Cerebellar cortex (tissue), 1 donor: ENCODE results near the gene GFRA3.
"Not testable (repeated sequence)": the region's sequence is repeated elsewhere in the genome, so short reads cannot be mapped to it uniquely, and the experiment has no call there.

Source experiments
- DNase-seq: peaks from one replicate; pipeline ENCODE4 v3.0.0-alpha.2; 2015; ENCODE audit warnings: low spot score

The GFRA3 gene

DNA sequence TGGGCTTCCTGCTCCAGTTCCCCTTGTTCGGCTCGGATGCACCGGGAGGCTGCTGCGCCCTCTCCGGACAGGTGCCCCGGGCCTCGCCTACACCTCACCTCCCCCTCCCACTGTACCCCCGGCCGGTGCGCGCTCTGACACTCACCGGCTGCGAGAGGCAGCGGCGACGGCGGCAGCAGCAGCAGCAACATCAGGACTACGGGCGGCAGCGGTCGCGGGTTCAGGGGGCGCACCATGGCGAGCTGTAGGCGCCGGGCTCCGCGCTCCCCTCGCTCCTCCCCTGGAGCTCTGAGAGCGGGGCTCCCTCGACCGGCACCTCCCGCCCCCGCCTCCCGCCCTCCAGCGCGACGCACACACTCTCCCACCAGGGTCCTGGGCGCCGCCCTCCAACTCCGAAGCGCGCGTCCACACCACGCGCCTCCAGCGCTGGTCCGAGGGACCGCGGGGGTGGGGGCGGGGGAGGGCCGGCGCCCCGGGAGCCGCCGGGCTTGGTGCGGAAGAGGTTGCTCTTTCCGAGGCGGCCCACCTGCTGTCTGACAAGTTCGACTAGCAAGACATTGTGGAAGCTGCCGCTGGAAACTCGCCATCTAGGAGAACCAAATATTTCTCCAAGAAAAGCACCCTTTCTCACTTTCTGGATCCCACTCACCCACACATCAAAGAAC, at the start of gene GFRA3:
TSS of gene GFRA3 (minus strand) at position 433 of the 665 bp plus-strand sequence. CDS start at position 236, 197 bp downstream.
- peak; percentile 23 for DNase-seq

- DNase-seq: not testable (repeated sequence)
Observed at GRCh38 chr5:138318211-138318610, 43.8 kb upstream of the GFRA3 start.

- DNase-seq: no peak
Observed at GRCh38 chr5:138316355-138316754, 41.9 kb upstream of the GFRA3 start.

DNA sequence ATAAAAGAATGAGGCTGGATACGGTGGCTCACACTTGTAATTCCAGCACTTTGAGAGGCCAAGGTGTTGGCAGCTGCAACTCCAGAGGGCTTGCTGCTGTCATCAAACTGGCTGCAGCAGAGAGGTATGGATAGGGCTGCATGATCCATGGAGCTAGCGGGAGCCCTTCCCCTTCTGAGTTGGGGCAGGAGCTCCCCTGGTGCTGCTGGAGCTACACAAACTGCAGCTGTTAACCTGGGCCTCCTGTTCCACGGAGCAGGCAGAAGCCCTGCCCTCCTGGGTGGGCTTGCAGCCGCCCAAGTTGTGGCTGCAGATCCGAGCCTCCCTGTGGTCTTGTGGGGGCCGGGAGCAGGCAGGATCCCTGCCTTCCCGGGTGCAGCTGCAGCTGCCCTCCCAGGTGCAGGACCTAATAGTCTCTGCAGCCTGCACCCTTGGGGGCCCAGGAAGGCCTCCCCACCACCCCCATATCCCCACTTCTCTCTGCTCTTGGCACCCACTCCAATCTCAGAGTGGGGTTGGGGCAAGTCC, 41.4 kb upstream of the GFRA3 start:
- DNase-seq: no peak

DNA sequence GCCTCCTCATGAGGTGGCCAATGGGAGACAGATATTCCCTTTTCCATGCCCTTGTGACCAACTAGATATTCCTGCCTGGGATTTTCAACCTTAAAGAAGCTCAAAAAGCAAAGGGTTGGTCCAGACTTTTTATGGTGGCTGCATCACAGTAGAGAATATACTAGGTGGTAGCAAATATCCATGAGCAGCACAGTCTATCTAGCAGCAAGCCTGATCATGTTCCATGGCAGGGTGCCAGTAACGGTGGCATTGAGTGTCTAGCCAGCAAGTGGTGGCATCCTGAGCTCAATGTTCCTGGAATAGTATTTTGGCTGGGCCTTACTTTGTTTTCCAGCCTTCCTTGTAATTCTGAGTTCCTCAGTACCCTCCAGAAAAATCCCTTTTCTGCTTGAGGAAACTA, 31.4 kb upstream of the GFRA3 start:
- DNase-seq: peak; percentile 94

DNA sequence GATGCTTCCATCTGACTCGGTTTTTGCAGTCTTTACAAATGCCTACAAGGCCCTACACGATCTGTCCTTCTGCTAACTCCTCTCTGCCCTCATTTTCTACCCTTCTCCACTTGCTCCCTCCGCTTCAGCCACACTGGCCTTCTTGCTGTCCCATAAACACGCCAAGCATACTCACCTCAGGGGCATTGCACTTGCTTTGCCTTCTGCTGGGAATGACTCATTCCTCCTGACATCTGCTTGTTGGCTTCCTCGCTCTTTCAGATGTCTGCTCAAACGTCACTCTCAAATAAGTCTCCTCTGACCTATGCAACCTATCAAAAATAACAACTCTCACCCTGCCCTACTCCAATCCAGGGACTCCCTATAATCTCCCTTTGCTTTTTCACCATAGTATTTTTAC, 29.0 kb upstream of the GFRA3 start:
- peak; percentile 49 for DNase-seq

GRCh38 chr5:138289296-138289695, 14.9 kb upstream of the GFRA3 start:
- DNase-seq: peak; percentile 98

GRCh38 chr5:138287246-138287645, 12.8 kb upstream of the GFRA3 start:
- DNase-seq: no peak

DNA sequence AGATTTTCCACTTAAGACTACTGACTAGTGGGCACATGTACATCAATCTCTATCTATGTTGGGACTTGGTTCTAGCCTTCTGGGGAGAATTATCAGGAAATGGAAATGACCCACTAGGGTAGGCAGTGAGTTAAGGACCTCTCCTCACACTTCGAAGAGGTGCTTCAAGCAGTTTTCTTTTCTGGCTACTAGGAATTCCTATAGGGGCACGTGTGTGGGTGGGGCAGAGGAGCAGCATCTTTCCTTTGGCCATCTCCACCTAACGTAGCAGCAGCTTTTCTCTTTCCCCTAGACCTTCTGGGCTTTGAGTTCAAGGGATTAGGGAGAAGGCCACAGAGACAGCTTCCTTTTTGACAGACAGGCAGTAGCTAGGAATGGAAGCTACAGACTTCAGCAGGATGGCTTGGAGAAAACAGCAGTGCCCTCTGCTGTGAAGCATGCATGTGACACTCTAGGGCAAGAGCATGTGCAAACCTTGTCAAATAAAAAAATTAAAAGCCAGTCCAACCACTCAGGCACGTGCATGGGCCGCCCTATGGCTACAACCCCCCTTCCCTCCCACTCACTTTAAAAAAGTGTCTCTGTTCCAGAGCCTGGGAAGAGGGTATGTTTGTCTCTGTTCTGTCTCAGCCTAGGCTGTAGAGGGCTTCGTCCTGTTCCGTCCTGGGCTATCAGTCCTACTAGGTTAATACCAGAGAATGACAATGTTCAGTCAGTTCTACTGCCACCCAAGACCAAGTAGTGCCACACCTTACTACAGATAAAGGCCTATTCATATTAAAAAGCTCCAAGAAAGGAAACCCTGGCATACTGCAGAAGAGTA, 8.7 kb upstream of the GFRA3 start:
- peak; percentile 60 for DNase-seq

DNA sequence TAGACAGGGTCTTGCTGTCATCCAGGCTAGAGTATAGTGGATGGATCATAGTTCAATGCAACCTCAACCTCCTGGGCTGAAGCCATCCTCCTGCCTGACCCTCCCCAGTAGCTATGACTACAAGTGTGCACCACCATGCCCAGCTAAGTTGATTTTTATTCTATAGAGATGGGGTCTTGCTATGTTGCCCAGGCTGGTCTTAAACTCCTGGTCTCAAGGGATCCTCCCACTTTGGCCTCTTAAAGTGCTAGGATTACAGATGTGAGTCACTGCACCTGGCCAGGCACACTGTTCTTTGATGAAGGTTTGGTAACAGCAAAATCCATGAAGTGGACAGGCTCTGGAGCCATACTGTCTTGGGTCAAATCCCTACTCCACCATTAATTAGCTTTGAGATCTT, 6.5 kb upstream of the GFRA3 start:
- DNase-seq: no peak

GRCh38 chr5:138276402-138277054, 2.1 kb upstream of the GFRA3 start:
- no peak for DNase-seq

- no peak for DNase-seq
Observed at GRCh38 chr5:138275895-138276294, 1.5 kb upstream of the GFRA3 start.

DNA sequence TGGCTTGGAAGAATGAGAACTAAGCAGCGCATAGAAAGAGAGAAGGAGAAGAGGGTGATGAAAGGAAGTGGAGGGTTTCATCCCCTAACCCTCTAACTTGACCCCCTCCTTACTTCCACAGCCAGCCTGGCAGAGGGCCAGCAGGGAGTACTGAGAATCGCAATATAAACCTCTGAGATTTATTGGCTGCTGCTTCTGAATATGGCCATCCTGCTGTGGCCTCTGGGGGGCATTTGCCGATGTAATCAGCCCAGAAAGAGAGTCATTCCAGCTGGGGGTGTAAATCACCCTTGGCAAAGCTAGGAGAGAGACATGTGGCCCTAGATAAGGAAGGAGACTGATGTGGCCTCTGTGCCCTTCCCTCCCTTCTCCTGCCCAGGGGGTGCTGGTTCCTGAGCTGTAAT, 960 bp upstream of the GFRA3 start:
- no peak for DNase-seq

GRCh38 chr5:138273834-138274188, 610 bp downstream of the GFRA3 start:
- peak; percentile 50 for DNase-seq

GRCh38 chr5:138272681-138273080, 1.7 kb downstream of the GFRA3 start:
- no peak for DNase-seq

- no peak for DNase-seq
Observed at GRCh38 chr5:138271281-138271680, 3.1 kb downstream of the GFRA3 start.

DNA sequence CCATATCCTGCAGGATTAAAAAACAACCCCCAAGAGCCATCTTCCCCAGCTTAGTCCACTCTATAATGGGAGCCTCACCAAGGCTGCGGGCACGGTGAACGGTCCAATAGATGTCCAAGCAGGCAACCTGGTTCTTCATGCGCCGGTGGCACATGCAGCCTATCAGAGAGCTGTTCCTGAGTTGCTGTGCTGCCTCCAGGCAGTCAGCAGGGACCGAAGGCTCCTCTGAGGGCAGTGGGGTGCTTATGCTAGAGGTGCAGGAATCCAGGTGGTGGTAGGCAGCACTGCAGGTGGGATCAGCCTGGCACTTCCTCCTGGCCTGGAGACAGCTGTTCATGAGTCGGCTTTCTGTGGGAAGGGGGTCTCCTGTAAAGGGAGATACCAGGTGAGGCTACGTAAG, 10.2 kb downstream of the GFRA3 start:
- DNase-seq: no peak

GRCh38 chr5:138263581-138263980, 10.8 kb downstream of the GFRA3 start:
- no peak for DNase-seq

GRCh38 chr5:138258704-138259292, 15.6 kb downstream of the GFRA3 start:
- no peak for DNase-seq

GRCh38 chr5:138257583-138257982, 16.8 kb downstream of the GFRA3 start:
- no peak for DNase-seq

DNA sequence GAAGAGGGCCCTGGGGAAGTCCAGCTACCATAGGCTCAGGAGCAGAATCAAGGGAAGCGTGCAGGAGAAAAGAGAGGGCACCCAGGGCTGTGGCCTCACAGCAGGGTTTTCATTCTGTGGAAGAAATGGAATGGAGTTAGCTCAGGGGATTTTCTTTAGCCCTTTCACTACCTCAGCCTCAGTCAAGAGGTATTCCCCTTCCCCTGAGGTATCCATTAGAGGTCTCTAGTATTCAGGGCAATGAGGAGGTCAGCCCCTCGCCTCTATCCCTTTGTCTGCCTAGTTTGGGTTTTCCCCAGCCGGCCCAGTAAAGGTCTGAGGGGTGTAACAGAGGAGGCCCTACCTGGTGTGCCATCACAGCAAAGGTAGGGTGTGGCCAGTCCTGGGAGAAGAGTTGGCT, 21.5 kb downstream of the GFRA3 start:
- no peak for DNase-seq

DNA sequence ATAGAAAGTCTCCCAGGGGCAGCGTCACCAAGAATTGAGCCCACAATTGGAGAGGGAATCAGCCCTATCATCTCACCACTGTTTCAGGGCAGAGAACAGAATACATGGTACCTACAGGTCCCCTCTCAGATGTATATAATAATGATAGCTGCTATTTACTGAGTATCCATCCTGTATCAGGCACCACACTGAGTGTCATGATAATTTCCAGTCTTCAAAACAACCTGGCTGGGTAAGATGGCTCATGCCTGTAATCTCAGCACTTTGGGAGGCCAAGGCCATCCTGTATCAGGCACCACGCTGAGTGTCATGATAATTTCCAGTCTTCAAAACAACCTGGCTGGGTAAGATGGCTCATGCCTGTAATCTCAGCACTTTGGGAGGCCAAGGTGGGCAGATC, 26.6 kb downstream of the GFRA3 start:
- DNase-seq: not testable (repeated sequence)
